Caco-2 (cell line): Measurements from ENCODE around the gene KDM2B. TPM values are rescaled to one million over a fixed set of nuclear protein-coding genes. Genes with fewer than 3 reads are reported as not detected.

Experiments
- BruUV-seq: library from RNA; stranded (reverse); fragments of 400-500 nt; replicated peaks from 2 replicates; lab custom pipeline; 2021; lab: Mats Ljungman, UMichigan
- CTCF ChIA-PET: fragments of 300-600 bp; sonication (Branson Sonifier 250); formaldehyde crosslinking; loops from one replicate; lab custom pipeline; 2022; ENCODE audit warnings: antibody characterized with exemption; lab: Charles Lee
- POLR2A ChIA-PET: fragments of 300-600 bp; sonication (Branson Sonifier 250); formaldehyde crosslinking; loops from one replicate; lab custom pipeline; 2022; ENCODE audit warnings: antibody characterized with exemption; lab: Charles Lee
- DNase-seq, 2 experiments: peaks; one replicate each; pipeline versions ENCODE4 v3.0.0 to v3.0.0-alpha.2; 2020 to 2022
- H3K27me3 ChIP-seq: replicated peaks from 2 replicates; pipeline ENCODE4 v1.6.0; 2011; ENCODE audit warnings: low read length; ENCODE audit not compliant: control insufficient read depth, insufficient read depth
- H3K36me3 ChIP-seq: 2 replicates; pipeline ENCODE4 v1.5.1; 2011; ENCODE audit warnings: low read length; ENCODE audit not compliant: control insufficient read depth, insufficient read depth
- H3K4me1 ChIP-seq: fragments of 250-450 bp; sonication (Bioruptor Pico); 2 replicates; pipeline ENCODE4 v1.5.1; 2020; ENCODE audit warnings: mild to moderate bottlenecking
- H3K4me3 ChIP-seq: 2 replicates; pipeline ENCODE4 v1.5.1; 2011; ENCODE audit warnings: low read depth, mild to moderate bottlenecking, control low read depth, low read length
- H3K9me3 ChIP-seq: fragments of 250-450 bp; sonication (Bioruptor Pico); 2 replicates; pipeline ENCODE4 v1.5.1; 2020; ENCODE audit warnings: mild to moderate bottlenecking, moderate library complexity
- H3K27ac Mint-ChIP-seq: one replicate; pipeline ENCODE4 v1.8.0; 2022; ENCODE audit warnings: mixed read lengths; ENCODE audit not compliant: unreplicated experiment
- H3K27me3 Mint-ChIP-seq: one replicate; pipeline ENCODE4 v1.8.0; 2022; ENCODE audit warnings: mixed read lengths; ENCODE audit not compliant: insufficient read depth, unreplicated experiment
- H3K36me3 Mint-ChIP-seq: one replicate; pipeline ENCODE4 v1.8.0; 2022; ENCODE audit warnings: mild to moderate bottlenecking, mixed read lengths; ENCODE audit not compliant: insufficient read depth, unreplicated experiment
- H3K4me1 Mint-ChIP-seq: one replicate; pipeline ENCODE4 v1.8.0; 2022; ENCODE audit warnings: low read depth, mixed read lengths; ENCODE audit not compliant: unreplicated experiment
- H3K4me3 Mint-ChIP-seq: one replicate; pipeline ENCODE4 v1.8.0; 2022; ENCODE audit warnings: mild to moderate bottlenecking, moderate library complexity, mixed read lengths; ENCODE audit not compliant: unreplicated experiment
- H3K9me3 Mint-ChIP-seq: one replicate; pipeline ENCODE4 v1.8.0; 2022; ENCODE audit warnings: mixed read lengths; ENCODE audit not compliant: unreplicated experiment
- CTCF ChIP-seq, 2 experiments: fragments of 200-600 bp in 1 of 2; IDR thresholded peaks; 1 replicate in 1 of 2; 2 replicates in 1 of 2; pipeline versions ENCODE4 v1.5.1 to v1.8.0; 2011 to 2022; ENCODE audit warnings: antibody characterized with exemption in 1 of 2, control low read depth in 1 of 2, inconsistent platforms in 1 of 2, low read depth in 1 of 2, low read length in 1 of 2, mild to moderate bottlenecking in 1 of 2, moderate library complexity in 1 of 2; ENCODE audit not compliant: insufficient read depth in 1 of 2, severe bottlenecking in 1 of 2, unreplicated experiment in 1 of 2
- intact Hi-C: fragments of 100-400 bp; cut with micrococcal nuclease; formaldehyde crosslinking; loops from one replicate; pipeline ENCODE4 v1.10.0; 2022; ENCODE audit not compliant: unreplicated experiment
- total RNA-seq: library from RNA; stranded (reverse); gene quantifications from 2 replicates; pipeline ENCODE4 v1.2.3, GENCODE V29; 2022

KDM2B gene
- total RNA-seq, 1 experiment from 2014 or later, result 48.4 TPM

GRCh38 chr12:121558956-121559355, 21.9 kb downstream of the KDM2B start:
- no peaks in the 10 kb centered on the region for H3K9me3 Mint-ChIP-seq
- Histone ChIP-seq H3K4me3 (no peak overlapping the region), H3K9me3 (no peaks in the 10 kb centered on the region), H3K36me3 (no peaks in the 10 kb centered on the region; the same call in 1 of the 2 replicates), H3K27me3 (no peaks in the 10 kb centered on the region), H3K4me1 (no peaks in the 10 kb centered on the region)
- no peaks in the 10 kb centered on the region for H3K4me1 Mint-ChIP-seq
- CTCF ChIA-PET, result no interaction called here
- intact Hi-C loops, result no loop called here
- H3K36me3 Mint-ChIP-seq, result peaks cover 23% of the 10 kb centered on the region
- no peak for TF ChIP-seq CTCF (IDR thresholded peaks at IDR 0.05; ENCODE audit: insufficient read depth in 1 of 2, low read depth in 1 of 2, low read length in 1 of 2, severe bottlenecking in 1 of 2, unreplicated experiment in 1 of 2)
- no peak for DNase-seq
- no TSS peak for BruUV-seq
- no peaks in the 10 kb centered on the region for H3K27me3 Mint-ChIP-seq
- H3K27ac Mint-ChIP-seq, result peak overlapping the region; percentile 17
- POLR2A ChIA-PET, result no interaction called here
- no peak overlapping the region for H3K4me3 Mint-ChIP-seq

- no peaks in the 10 kb centered on the region for H3K27me3 Mint-ChIP-seq
- POLR2A ChIA-PET, result no interaction called here
- intact Hi-C loops, result loop anchor here (5.0 kb wide), 1 partner anchor 221 kb away; no protein-coding TSS in a partner anchor
Measured at GRCh38 chr12:121550974-121551634, 29.7 kb downstream of the KDM2B start.

GRCh38 chr12:121549075-121549474, 31.7 kb downstream of the KDM2B start:
- intact Hi-C loops, result no loop called here
- TF ChIP-seq CTCF (IDR thresholded peaks at IDR 0.05; ENCODE audit: insufficient read depth in 1 of 2, low read depth in 1 of 2, low read length in 1 of 2, severe bottlenecking in 1 of 2, unreplicated experiment in 1 of 2), result no peak
- H3K27me3 Mint-ChIP-seq, result no peaks in the 10 kb centered on the region
- ChIA-PET CTCF (no interaction called here), POLR2A (no interaction called here)
- no peak for DNase-seq
- H3K4me1 ChIP-seq, result no peaks in the 10 kb centered on the region
- no peaks in the 10 kb centered on the region for H3K9me3 Mint-ChIP-seq
- H3K4me3 Mint-ChIP-seq, result no peak overlapping the region
- H3K27ac Mint-ChIP-seq, result no peak overlapping the region
- peaks cover 39% of the 10 kb centered on the region for H3K36me3 Mint-ChIP-seq
- H3K4me1 Mint-ChIP-seq, result no peaks in the 10 kb centered on the region
- H3K27me3 ChIP-seq, result no peaks in the 10 kb centered on the region
- BruUV-seq, result no TSS peak
- H3K4me3 ChIP-seq, result no peak overlapping the region
- H3K9me3 ChIP-seq, result no peaks in the 10 kb centered on the region
- H3K36me3 ChIP-seq, result no peaks in the 10 kb centered on the region; the same call in 1 of the 2 replicates

More at GRCh38 chr12:121550974-121551634, 29.7 kb downstream of the KDM2B start:
- H3K4me3 Mint-ChIP-seq, result no peak overlapping the region
- BruUV-seq, result no TSS peak
- no peaks in the 10 kb centered on the region for H3K27me3 ChIP-seq
- peaks cover 35% of the 10 kb centered on the region for H3K36me3 Mint-ChIP-seq
- no peaks in the 10 kb centered on the region for H3K4me1 ChIP-seq
- H3K4me3 ChIP-seq, result no peak overlapping the region
- no peaks in the 10 kb centered on the region for H3K9me3 ChIP-seq
- no peak overlapping the region for H3K27ac Mint-ChIP-seq
- no peaks in the 10 kb centered on the region; the same call in 1 of the 2 replicates for H3K36me3 ChIP-seq
- CTCF ChIA-PET, result interaction anchor here (0.5 to 4.0 kb wide), 3 partner anchors 60 to 118 kb away, joined by 4 to 93 read pairs (median 4); partner anchors contain the start of gene MORN3
- no peak for TF ChIP-seq CTCF (IDR thresholded peaks at IDR 0.05; ENCODE audit: insufficient read depth in 1 of 2, low read depth in 1 of 2, low read length in 1 of 2, severe bottlenecking in 1 of 2, unreplicated experiment in 1 of 2)
- no peaks in the 10 kb centered on the region for H3K4me1 Mint-ChIP-seq
- peak in 1 of 2 experiments; percentile 37 for DNase-seq
- no peaks in the 10 kb centered on the region for H3K9me3 Mint-ChIP-seq
